Fibroblast of lung (primary cell): ENCODE results near the gene MKLN1. TPM values are rescaled to one million over a fixed set of nuclear protein-coding genes. Genes with fewer than 3 reads are reported as not detected.

Experiments
- DNase-seq, 2 donors: peaks; one replicate each; pipeline versions ENCODE4 v3.0.0 to v3.0.0-alpha.2; 2010; ENCODE audit warnings: low read depth in 2 of 2
- H2AFZ ChIP-seq: 2 replicates; pipeline ENCODE4 v1.5.1; 2012; ENCODE audit warnings: low read length, control low read depth, inconsistent platforms
- H3K27ac ChIP-seq: 2 replicates; pipeline ENCODE4 v1.5.1; 2011; ENCODE audit warnings: low read length, control low read depth; ENCODE audit not compliant: insufficient read depth
- H3K27me3 ChIP-seq: 2 replicates; pipeline ENCODE4 v1.5.1; 2011; ENCODE audit warnings: mild to moderate bottlenecking, low read length; ENCODE audit not compliant: control insufficient read depth, insufficient read depth
- H3K36me3 ChIP-seq: 2 replicates; pipeline ENCODE4 v1.5.1; 2011; ENCODE audit warnings: low read length; ENCODE audit not compliant: control insufficient read depth, insufficient read depth
- H3K4me1 ChIP-seq: 2 replicates; pipeline ENCODE4 v1.5.1; 2011; ENCODE audit warnings: low read length; ENCODE audit not compliant: control insufficient read depth, insufficient read depth; ENCODE audit errors: extremely low read depth
- H3K4me2 ChIP-seq: 2 replicates; pipeline ENCODE4 v1.5.1; 2011; ENCODE audit warnings: low read length, control low read depth; ENCODE audit not compliant: insufficient read depth; ENCODE audit errors: extremely low read depth
- H3K4me3 ChIP-seq, 4 experiments: fragments of 200-600 bp in 1 of 4; sonication (generic) in 1 of 4; replicated peaks in 1 of 4; 2 replicates each; pipeline ENCODE4 v1.5.1; 2011 to 2016; ENCODE audit warnings: low read length in 4 of 4, low read depth in 3 of 4, mild to moderate bottlenecking in 3 of 4, control low read depth in 2 of 4, inconsistent platforms in 1 of 4, mixed read lengths in 1 of 4; ENCODE audit not compliant: insufficient read depth in 1 of 4; ENCODE audit errors: control extremely low read depth in 1 of 4
- H3K79me2 ChIP-seq: 2 replicates; pipeline ENCODE4 v1.5.1; 2012; ENCODE audit warnings: mild to moderate bottlenecking, low read length, inconsistent platforms; ENCODE audit not compliant: control insufficient read depth, insufficient read depth
- H3K9ac ChIP-seq: 2 replicates; pipeline ENCODE4 v1.5.1; 2011; ENCODE audit warnings: mild to moderate bottlenecking, low read length, control low read depth; ENCODE audit not compliant: insufficient read depth
- H3K9me3 ChIP-seq: 2 replicates; pipeline ENCODE4 v1.5.1; 2012; ENCODE audit warnings: low read depth, low read length; ENCODE audit not compliant: control insufficient read depth, insufficient read depth
- H4K20me1 ChIP-seq: 2 replicates; pipeline ENCODE4 v1.5.1; 2011; ENCODE audit warnings: low read length; ENCODE audit not compliant: control insufficient read depth, insufficient read depth; ENCODE audit errors: extremely low read depth
- EZH2 ChIP-seq: IDR thresholded peaks from 2 replicates; pipeline ENCODE4 v1.5.1; 2012; ENCODE audit warnings: low read length, control low read depth, mild to moderate bottlenecking; ENCODE audit errors: missing control alignments
- polyA plus RNA-seq, 2 donors: library from polyadenylated mRNA; depleted of rRNA in 1 of 2; stranded (reverse) in 1 of 2; unstranded in 1 of 2; fragments of >200 nt; gene quantifications; 2 replicates each; pipeline ENCODE4 v1.2.1, GENCODE V29; 2011 to 2012; ENCODE audit warnings: missing spikeins in 1 of 2
- total RNA-seq: library from RNA; depleted of rRNA; stranded (reverse); fragments of >200 nt; gene quantifications from 2 replicates; pipeline ENCODE4 v1.2.1, GENCODE V29; 2014
- TF ChIP-seq, protein P1 (sequence below), 2 donors: IDR thresholded peaks in 1 of 2; conservative IDR thresholded peaks in 1 of 2; 1 replicate in 1 of 2; 2 replicates in 1 of 2; pipeline ENCODE4 v1.5.1; 2011 to 2012; ENCODE audit warnings: low read length in 2 of 2, control low read depth in 1 of 2, inconsistent platforms in 1 of 2, low read depth in 1 of 2, mild to moderate bottlenecking in 1 of 2

The MKLN1 gene
- total and polyA plus RNA-seq, 2 donors (not counting 1 experiment from before 2014, with no cell fraction given) = 33.9 to 46.4 TPM

DNA sequence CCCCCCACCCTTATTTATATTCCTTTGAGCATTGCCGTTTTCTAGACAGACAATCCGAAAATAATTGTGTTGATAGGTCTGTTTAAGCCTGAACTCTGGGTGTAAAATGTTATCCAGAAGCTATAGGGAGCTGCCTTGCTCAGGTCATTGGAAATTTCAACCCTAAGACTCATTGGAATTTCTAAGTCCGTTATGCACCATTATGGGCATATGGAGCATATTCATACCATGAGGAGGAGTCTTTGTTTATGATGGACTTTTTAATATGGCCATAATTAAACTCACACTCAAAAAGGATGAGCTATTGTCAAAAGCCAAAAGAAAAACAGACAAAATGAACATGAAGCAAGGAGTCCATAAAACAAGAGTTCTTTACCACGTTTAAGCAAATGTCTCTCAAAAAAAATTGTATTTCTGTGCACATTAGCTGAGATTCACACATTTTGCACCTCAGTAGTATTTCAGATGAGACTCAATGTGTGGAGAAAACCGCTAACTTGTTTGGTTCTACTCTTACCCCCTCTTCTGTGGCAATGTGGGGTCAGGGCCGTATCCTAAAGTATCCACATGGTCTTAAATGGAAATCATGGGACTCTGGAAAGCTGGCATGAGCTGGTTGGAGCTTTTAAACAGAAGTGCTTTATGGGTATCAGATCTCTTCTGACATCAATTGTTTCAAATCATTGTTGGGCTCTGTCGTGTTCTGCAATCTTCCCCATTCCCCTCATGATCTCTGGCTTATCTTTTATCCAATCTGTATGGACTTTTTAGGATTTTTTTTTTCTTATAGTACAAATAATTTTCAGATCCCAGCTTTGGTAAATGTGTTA lies 168.2 kb downstream of the MKLN1 start:
- no peak overlapping the region for H2AFZ ChIP-seq
- no peaks in the 10 kb centered on the region for H3K27me3 ChIP-seq
- no peaks in the 10 kb centered on the region for H4K20me1 ChIP-seq
- no peak overlapping the region for H3K27ac ChIP-seq
- no peak overlapping the region for H3K4me2 ChIP-seq
- H3K79me2 ChIP-seq = no peaks in the 10 kb centered on the region
- no peaks in the 10 kb centered on the region for H3K36me3 ChIP-seq
- H3K9ac ChIP-seq = no peak overlapping the region
- no peaks in the 10 kb centered on the region for H3K4me1 ChIP-seq
- H3K4me3 ChIP-seq = no peak overlapping the region
- no peaks in the 10 kb centered on the region for H3K9me3 ChIP-seq
- no peak for DNase-seq
- no peak for TF ChIP-seq EZH2

DNA sequence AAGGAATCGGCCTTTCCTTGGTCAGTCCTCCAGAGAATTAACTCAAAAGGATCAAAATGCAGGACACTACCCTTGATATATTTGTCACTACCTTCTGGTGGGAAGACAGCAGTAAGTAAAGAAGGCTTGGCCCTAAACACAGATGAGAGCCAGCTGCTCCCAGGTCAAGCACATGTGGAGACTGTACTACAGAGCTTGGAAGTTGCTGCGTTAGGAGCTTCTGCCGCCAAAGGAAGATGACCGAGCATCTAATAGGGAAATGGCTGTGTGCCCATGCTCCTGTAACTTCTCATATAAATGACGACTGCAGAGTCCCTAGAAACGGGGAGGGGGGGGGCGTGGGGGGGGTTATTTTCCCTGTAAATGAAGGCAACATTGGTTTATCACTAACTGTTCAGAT lies 169.8 kb downstream of the MKLN1 start:
- H4K20me1 ChIP-seq = no peaks in the 10 kb centered on the region
- no peak overlapping the region for H3K9ac ChIP-seq
- H2AFZ ChIP-seq = no peak overlapping the region
- TF ChIP-seq, protein P1, sequence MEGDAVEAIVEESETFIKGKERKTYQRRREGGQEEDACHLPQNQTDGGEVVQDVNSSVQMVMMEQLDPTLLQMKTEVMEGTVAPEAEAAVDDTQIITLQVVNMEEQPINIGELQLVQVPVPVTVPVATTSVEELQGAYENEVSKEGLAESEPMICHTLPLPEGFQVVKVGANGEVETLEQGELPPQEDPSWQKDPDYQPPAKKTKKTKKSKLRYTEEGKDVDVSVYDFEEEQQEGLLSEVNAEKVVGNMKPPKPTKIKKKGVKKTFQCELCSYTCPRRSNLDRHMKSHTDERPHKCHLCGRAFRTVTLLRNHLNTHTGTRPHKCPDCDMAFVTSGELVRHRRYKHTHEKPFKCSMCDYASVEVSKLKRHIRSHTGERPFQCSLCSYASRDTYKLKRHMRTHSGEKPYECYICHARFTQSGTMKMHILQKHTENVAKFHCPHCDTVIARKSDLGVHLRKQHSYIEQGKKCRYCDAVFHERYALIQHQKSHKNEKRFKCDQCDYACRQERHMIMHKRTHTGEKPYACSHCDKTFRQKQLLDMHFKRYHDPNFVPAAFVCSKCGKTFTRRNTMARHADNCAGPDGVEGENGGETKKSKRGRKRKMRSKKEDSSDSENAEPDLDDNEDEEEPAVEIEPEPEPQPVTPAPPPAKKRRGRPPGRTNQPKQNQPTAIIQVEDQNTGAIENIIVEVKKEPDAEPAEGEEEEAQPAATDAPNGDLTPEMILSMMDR (conservative IDR thresholded peaks at IDR 0.05 in 1 of 2, IDR thresholded peaks at IDR 0.05 in 1 of 2; ENCODE audit: low read depth in 1 of 2, low read length in 2 of 2) = no peak
- TF ChIP-seq EZH2 = no peak
- H3K27me3 ChIP-seq = no peaks in the 10 kb centered on the region
- H3K9me3 ChIP-seq = no peaks in the 10 kb centered on the region
- no peak overlapping the region for H3K4me3 ChIP-seq
- no peak for DNase-seq
- no peaks in the 10 kb centered on the region for H3K79me2 ChIP-seq
- no peaks in the 10 kb centered on the region for H3K36me3 ChIP-seq
- no peak overlapping the region for H3K27ac ChIP-seq
- peaks cover 2% of the 10 kb centered on the region for H3K4me1 ChIP-seq
- H3K4me2 ChIP-seq = no peak overlapping the region

GRCh38 chr7:131498237-131498885 lies 170.7 kb downstream of the MKLN1 start:
- Histone ChIP-seq H4K20me1 (no peaks in the 10 kb centered on the region), H2AFZ (no peak overlapping the region), H3K27me3 (no peaks in the 10 kb centered on the region), H3K36me3 (no peaks in the 10 kb centered on the region), H3K4me1 (peaks cover 9% of the 10 kb centered on the region), H3K9me3 (no peaks in the 10 kb centered on the region), H3K27ac (no peak overlapping the region), H3K79me2 (no peaks in the 10 kb centered on the region), H3K4me3 (no peak overlapping the region), H3K9ac (no peak overlapping the region), H3K4me2 (no peak overlapping the region)
- TF ChIP-seq EZH2 = no peak
- TF ChIP-seq, protein P1 (conservative IDR thresholded peaks at IDR 0.05 in 1 of 2, IDR thresholded peaks at IDR 0.05 in 1 of 2; ENCODE audit: low read depth in 1 of 2, low read length in 2 of 2) = no peak
- DNase-seq = peak in 1 of 2 donors; percentile 75
